HuH-7 (cell line): ENCODE results near the gene MGLL.

Experiments
- DNase-seq: peaks from one replicate; pipeline ENCODE4 v3.0.0; 2011; ENCODE audit warnings: low spot score

The MGLL gene

DNA sequence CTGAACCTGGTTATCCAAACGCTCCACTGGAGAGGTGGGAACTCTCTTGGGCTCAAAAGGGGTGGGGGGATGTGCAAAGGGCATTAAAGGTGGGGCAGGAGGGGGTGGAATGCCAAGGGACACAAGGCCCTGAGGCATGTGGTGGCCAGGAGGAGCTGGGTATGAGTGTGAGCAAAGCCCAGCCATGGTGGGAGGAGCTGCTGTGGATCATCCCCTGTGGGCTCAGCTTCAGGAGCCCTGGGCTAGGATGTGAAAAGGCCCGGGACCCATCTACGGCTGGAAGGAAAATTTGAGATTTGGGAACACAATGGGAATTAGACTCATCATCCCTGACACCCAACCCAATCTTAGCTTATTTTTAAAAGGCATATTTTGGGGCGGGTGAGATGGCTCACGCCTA, 33.3 kb downstream of the MGLL start:
- DNase-seq, result no peak

DNA sequence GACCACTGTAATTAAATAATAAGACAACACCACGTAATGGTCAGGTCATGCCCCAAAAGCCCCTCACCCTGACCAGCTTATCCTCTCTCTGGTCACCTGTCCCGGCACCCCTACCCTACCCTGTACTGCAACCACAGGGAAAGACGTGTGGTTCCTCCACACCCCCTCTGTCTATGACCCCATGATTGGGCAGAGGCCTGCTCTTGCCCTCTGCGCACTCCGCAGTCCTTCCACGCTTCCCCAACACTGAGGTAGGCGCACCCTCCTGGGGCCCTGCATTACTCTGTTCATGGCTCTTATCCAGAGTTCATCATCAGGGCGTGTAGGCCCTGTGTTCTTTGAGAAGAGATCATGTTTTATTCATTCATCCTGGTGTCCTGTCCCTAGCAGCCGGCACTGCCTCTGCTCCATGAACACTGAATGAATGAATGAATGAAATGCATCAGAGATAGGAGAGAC, 33.8 kb downstream of the MGLL start:
- DNase-seq, result no peak

DNA sequence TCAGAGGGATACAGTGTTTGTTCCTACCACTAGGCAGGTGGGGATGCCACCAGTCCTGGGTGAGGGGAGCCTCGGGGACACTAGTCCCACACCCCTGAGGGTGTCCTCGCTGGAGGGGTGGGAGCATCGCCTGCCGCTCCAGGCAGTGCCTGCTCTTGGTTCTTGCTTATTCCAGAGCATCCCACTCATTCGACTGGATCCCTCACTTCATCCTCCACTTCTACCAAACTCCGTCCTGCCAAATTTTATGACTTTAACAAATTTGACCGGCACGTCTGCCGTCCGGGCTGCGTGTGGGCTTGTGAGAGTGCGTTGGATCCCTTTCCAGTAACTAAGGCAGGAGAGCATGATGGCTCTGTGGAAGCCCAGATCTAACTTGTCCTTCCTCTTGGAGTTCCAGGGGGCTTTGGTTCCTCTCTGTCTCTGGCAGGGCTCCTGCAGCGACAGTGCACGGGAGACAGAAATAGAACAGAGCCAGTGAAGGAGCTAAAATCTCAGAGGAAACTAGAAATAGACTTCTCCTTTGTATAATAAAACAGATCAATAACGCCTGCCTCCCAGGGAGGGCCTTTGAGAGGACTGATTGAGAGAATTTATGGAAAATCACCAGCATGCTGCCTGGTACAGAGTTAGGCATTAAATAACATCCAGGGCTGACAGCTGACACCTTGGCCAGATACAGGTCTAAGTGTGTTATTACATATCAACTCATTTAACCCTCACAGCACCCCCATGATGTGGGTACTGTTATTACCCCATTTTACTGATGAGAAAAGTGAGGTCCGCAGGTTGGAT, 34.5 kb downstream of the MGLL start:
- DNase-seq, result no peak

DNA sequence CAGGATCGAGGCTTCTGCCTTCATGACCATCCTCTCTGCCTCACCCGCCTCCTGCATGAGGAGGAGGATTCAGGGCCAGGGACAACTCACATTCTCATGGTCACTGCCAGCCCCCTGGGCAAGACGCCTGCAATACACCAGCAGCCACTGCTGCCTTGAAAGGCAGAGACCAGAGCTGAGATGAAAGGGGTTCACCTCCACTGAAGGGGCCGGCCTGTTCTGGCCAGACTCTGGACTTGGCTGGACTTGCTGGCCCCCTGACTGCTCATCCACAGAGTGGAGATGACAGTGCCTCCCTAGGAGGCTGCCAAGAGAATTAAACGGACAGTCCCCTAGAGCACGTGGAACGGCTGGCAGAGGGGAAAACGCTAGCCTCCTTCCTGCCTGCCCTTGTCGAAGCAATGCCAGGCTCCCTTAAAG, 35.2 kb downstream of the MGLL start:
- no peak for DNase-seq

DNA sequence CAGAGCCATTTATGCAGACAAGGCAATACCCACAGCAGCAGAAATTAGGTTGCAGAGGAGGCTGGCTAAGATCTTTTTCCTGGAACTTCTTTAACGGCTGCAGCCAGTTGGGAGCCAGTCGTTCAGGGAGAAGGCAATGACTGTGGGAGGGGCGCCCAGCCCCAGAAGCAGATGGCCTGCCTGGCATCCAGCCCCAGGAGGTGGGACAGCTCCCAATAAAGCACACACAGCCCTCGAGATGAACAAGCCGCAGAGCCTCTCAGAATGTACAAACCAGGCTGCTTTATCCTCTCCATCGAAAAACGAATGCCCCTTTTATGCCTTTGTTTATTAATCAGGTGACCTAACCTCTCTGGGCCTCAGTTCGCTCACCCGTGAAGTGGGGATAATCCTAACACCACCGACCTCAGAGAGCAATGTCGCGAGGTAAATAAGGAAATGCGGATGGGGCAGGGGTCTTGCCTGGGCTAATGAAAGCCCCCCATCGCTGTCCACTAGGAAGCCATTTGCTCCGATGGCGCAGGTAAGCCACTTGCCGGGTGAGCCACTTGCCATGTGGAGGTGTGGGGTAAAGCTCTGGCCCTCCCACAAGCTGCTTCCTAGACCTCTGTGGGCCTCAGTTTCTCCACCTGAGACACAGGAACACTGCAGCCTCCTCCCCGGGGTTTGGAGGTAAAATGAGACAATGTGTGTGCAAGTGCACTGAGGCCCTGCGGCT, 35.8 kb downstream of the MGLL start:
- no peak for DNase-seq

DNA sequence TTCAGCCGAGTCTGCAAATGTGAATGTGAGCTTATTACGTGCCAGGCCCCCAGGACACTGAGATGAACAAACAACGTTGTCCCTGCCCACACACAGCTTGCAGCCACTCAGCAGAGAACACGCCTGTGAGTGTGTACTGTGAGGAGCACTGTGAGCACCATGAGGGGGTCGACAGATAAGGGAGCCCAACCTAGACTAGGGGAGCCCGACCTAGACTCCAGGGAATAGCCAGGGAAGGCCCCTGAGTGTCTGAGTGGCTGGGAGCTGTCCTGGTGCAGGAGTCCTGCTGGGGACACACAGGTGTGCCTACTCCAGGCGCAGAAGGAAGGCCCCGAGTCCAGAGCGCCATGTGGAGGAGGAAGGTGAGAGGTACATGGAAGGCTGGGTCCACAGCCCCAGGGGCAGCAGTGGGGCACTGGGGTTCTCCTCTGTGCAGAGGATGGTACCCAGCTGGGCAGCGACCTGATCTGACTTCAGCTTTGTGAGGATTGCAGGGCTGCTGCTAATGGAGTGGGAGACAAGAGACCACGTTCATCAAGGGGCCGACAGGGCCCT, 36.5 kb downstream of the MGLL start:
- no peak for DNase-seq

DNA sequence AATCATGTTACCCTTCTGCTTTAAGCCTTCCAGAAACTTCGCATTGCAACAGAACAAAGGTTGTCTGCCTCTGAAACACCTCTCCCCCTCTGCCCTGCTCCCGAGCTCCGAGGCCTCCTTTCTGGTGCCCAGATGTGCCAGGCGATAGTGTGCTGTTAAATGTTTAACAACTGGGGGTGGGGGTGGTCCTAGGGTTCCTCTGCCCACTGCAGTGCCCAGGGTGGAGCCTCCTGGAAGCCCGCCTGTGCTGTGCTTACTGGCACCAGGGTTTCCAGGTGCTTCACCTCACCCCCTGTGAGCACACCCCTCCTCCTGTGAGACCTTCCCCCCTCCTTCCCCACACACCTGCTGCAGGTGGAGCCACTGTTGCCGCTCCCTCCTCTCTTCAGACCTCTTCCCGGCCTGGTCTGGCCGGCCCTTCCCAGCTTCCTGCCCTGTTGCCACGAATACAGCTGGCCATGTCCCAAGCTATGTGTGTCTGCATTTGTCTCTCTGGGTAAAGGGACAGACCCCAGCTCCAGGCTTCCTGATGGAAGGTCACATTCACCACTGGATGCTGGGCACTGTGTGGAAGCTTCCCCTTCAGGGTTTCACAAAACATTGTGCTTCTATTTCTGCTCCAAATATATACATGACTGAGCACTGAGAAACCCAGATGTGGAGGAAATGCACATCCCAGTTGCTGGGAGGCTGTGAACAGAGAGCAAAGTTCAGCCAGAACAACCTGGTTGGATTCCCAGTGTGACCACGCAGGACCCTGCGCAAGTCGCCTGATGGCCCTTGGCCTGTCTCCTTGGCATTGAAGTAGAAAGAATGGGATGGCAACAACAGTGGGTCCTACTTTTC, 37.2 kb downstream of the MGLL start:
- DNase-seq, result no peak

DNA sequence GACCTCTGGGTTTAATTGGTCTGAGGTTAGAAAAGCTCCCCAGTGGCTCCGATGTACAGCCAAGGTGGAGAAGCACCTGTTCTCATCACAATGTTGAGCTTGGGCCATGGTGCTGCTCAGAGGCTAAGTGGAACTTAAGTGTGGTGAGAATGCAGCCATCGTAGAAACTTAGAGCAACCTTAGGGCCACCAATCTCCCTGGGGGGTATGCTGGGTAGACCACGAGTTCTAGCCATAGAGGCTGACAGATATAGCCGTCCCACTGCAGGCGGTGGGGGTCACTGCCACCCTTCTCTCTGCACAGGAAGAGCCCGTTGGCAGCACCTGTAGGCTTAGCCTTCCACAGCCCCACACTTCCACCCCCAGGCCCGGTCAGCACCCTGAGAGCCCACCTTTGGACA, 38.0 kb downstream of the MGLL start:
- DNase-seq, result no peak

DNA sequence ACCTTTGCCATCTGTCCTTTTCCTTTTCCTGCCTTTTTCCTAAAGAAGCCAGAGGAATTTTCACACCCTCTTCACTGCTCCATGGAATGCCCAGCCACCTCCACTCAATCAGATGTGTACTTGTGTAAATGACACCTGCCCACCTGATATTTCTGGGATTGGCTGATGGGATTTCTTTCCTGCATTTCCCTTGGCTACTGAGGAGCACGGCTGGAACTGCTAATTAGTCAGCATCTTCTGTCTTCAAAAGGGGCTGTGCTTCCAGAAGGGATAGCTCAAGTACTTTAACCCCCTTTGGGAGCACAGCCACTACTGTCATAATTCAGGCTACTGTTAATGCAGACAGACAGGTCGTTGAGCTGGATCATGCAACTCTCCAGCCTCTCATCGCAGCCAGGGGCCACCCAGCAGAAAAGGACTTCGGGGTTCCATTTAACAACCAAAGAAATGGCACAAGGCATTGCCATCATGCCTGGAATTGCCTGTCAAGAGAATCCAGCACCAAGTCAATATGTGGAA, 38.6 kb downstream of the MGLL start:
- no peak for DNase-seq

DNA sequence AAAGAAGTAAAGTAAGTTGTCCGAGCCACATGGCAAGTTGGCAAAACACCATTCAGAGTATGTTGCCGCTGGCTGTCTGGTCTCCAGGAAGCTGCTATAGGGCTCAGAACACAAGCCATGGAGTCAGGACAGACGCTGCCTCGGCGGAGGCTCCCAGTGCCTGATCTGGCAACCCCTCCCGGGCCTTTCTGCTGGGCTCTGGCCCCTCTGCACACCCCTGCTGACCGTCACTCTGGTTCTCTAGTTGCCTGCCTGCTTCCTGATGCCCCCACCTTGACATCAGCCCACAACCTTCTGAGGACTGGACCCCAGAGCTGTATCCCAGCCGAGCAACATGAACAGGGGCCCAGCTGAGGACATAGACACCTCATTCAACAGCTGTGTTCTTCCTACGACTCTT, 39.1 kb downstream of the MGLL start:
- no peak for DNase-seq

DNA sequence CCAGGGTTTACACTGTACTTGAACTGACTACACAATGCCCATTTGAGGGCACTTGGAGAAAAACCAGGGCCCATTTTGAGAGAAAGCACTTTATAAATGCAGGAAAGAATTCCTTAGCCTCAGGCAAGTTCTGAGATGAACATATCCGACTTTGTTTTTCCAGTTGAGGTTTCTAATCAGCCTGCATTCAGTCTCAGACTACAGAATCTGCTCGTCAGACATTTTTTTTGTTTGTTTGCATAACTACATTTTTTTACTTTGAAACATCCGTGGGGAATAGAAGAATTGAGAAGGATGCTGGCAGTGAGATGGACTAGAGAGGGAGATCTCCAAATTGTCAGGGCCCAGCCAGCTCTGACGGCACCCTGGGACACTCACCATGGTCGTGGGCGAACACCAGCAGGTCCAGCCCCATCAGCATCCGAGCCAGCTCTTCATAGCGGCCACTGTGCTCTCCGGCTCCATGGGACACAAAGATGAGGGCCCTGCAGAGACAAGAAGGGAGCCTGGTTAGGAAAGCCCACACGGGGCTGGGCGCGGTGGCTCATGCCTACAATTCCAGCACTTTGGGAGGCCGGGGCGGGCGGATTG, 40.8 kb downstream of the MGLL start:
- DNase-seq, result no peak

DNA sequence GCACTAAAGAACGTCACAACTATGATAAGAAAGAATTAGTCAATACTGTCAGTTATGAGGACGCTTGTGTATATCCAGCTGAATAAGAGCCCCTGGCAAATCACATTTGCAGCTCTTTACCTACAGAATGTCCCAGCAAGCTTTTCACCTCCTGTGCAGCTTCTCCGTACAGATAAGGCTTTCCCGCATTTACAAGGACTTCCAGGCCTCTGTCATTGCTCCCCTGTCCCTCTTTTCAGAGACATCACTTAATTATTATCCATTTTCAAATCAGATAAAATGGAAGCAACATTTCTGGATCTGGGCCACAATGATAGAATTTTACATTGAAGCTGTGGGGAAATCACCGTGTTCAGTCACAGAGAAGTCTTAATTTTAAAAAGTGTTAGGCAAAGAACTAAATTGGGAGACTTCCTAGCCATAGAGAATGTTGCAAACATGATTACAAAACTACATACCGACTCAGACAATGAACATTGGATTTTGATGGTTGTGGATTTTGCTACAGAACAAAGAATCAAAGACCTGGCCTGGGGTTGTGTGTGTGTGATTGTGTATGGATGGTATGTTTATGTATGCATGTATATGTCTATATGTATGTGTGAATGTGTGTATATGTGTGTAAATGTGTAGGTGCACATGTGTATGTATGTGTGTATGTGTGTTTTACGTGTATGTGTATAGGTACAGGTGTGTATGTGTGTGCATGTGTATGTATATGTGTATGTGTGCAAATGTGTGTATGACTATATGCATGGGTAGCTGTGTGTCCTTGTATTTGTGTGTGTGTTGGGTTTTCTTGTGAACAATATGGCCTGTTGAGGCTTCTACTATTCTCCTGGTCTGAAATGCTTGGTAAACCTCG, 41.5 kb downstream of the MGLL start:
- no peak for DNase-seq

DNA sequence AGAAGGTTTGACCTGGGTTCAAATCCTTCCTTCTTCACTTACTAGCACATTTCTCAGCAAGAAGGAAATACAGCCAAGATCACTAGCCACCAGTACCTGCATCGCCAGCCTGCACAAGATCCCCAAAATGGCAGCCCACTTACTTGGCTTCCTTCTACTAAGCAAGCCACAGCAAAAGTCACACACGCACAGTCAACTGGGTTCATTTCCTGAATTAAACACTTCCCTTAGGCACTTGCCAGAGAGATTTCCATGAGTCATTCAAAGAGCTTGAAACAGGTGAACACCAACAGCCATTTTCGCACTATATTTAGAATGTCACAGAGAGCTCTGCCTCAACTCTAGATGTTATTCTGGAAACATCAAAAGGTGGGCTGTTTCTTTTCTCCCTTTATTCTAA, 42.6 kb downstream of the MGLL start:
- no peak for DNase-seq

DNA sequence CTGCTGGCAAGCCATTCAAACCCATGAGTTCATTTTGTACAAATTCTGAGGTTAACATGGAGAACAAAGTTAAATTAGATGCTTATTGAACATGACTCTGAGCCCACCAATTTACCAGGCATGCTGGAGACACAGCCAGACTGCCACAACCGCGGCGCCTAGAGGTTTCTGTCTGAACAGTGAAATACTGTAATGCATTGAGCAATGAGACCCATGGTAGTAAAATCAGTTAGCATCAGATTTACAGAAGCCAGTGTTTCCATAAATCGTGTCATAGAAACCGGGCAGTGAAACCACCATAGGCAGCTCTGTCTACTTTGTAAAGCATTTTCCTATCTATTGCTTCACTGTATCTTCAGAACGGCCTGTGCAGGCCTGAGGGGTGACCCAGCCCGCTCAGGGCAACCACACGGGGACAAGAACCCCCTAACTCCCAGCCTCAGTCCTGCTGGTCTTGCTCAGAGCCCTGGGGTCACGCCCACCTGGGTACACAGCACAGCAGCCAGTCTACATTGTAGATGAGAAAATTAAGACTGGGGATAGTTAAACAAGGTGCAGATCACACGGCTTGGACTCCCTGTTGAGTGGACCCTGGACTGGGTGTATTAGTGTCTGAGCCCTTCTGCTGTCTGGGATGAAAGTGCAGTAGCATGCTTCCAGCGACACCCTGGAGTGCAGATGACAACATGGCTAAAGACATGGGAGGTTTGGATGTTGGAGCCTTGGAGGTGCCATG, 44.2 kb downstream of the MGLL start:
- peak; percentile 56 for DNase-seq

DNA sequence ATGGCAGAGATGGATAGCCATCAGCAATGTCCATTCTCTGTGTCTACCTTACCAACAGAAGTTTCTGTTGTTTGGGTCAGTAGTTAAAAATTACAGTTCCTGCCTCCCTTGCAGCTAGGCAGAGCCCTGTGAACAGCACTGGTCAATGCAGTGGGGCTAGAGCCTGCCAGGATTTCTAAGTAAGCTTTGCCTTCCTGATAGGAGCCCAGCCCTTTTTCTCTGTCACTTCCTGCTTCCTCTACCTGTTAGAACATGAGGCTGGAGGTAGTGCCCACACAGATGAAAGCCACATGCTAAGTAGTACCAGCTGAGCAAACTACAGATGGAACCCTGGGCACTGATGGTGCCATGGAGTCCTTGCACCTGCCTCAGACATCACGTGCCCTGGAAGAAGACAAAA, 45.0 kb downstream of the MGLL start:
- DNase-seq, result no peak

DNA sequence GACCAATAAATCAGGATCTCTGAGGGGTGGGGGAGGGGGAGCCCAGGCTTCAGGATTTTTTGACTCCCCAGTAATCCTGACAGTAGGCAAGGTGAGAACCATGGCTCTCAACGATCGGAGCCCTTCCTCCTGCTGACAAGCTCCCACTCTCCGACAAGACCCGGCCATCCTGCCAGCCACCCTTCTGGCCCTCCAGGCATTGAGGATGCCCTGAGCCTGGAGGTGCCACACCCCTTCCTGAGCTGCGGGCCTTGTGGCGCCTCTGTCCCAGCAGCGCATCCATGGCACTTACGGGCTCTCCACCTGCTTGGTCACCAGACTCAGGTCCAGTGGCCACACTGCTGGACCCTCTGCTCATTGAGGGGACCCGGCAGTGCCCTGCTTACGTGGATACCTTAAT, 46.0 kb downstream of the MGLL start:
- no peak for DNase-seq

DNA sequence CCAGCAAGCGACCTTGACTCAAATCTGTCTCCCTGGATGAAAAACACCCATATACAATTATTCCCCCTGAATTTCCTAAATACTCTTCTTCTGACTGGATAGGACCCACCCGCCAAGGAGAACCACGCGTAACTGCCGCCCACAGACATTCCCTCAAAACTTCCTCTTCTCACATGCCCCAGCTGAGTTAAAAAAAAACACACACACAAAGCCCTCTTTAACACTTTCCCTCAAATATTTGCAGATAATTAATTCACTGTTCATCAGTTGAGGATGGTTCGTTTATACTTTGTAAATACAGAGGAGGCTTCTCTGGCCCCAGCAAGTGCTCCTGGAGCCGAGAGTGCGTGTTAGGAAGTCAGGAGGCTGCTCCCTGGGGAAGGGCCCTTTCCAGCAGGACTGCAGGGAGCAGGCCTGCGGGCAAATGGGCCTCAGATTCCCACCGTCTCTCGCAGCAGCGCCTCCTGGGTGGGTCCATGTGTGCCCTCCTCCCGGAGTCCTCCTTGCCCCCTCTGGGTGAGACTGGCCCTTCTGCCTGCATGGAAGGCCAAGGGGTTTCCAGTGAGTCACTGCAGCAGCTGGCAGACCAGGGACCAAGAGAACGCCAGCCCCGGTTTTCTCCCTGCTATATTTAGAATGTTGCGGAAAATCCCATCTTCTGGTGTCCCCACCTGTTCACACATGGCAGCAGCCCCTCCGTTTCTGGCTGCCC, 46.8 kb downstream of the MGLL start:
- peak; percentile 39 for DNase-seq

DNA sequence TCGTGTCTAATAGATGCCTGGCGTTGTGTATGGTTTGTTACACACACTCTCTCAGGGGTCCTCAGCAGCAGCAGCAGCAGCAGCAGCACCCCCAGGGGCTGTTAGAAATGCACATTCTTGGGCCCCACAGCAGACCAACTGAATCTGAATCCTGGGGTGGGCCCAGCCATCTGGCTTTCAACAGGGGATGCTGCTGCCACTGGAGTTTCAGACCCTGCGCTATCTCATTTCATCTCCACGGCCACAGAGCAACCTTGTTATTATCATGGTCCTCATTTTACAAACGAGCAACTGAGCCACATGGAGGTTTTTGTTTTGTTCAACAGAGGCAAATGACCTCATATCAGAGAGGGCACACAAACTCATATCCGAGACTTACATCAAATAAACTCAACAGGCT, 47.7 kb downstream of the MGLL start:
- no peak for DNase-seq

DNA sequence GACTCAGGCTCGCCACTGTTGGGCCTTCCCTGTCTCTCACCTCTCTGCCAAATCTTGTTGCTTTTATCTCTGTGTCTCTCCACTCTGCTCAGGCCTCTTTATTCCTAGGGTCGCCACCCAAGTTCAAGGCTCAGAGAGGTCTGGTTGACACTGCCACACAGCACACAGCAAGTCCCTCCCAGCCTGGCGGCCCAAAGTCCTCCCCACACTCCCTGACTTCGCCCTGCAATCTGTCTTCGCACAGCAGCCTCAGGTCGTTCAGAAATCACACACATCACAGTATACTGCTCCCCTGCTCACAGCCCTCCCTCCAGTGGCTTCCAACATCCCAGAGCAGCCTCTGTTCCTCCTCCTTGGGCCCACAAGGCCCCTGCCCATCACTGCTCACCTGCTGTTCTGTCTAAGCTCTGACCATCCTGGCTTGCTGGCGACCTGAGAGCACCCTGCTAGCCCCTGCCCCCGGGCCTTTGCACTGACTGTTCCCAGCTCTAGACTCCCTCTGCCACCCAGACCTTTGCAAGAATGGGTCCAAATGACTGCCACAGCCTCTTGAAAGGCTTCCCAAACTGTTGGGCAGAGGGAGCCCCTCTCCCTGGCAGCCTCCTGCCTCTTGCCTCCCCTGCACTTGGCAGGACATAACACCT, 48.4 kb downstream of the MGLL start:
- DNase-seq, result no peak
